HepG2 (cell line): Measurements from ENCODE around the gene P4HB. TPM values are rescaled to one million over a fixed set of nuclear protein-coding genes. Genes with fewer than 3 reads are reported as not detected.
A peak's percentile ranks its signal among the peaks of the same experiment; 100 is the strongest.

ENCODE experiments used
- ATF7 ChIP-seq, 2 experiments: fragments of 450-650 bp in 1 of 2; sonication (generic) in 1 of 2; formaldehyde crosslinking in 1 of 2; IDR thresholded peaks; 2 replicates each; pipeline versions ENCODE4 v1.4.0 to v1.6.1; 2016 to 2020; ENCODE audit warnings: antibody characterized with exemption in 1 of 2, mild to moderate bottlenecking in 1 of 2, missing genetic modification reagents in 1 of 2
- EEA1 ChIP-seq: sonication (generic); formaldehyde crosslinking; IDR thresholded peaks from 2 replicates; pipeline ENCODE4 v1.5.1; 2020; ENCODE audit warnings: mild to moderate bottlenecking, missing genetic modification reagents, borderline replicate concordance
- FOXP4 ChIP-seq: sonication (generic); formaldehyde crosslinking; IDR thresholded peaks from 2 replicates; pipeline ENCODE4 v1.4.0; 2020; ENCODE audit warnings: missing genetic modification reagents
- GLI4 ChIP-seq: sonication (generic); formaldehyde crosslinking; IDR thresholded peaks from 2 replicates; pipeline ENCODE4 v1.5.1; 2020; ENCODE audit warnings: missing genetic modification reagents, mild to moderate bottlenecking, moderate library complexity, borderline replicate concordance
- HOXA3 ChIP-seq: sonication (generic); formaldehyde crosslinking; IDR thresholded peaks from 2 replicates; pipeline ENCODE4 v1.5.0; 2020; ENCODE audit warnings: missing genetic modification reagents
- KDM3A ChIP-seq: IDR thresholded peaks from 2 replicates; pipeline ENCODE4 v1.6.1; 2018; ENCODE audit warnings: low read depth, missing compliant biosample characterization
- MED1 ChIP-seq: sonication (generic); formaldehyde crosslinking; IDR thresholded peaks from 2 replicates; pipeline ENCODE4 v1.4.0; 2020; ENCODE audit warnings: missing genetic modification reagents
- NR1H2 ChIP-seq: sonication (generic); formaldehyde crosslinking; IDR thresholded peaks from 2 replicates; pipeline ENCODE4 v1.8.1; 2022; ENCODE audit warnings: low read depth, missing genetic modification reagents, borderline replicate concordance
- PHF5A ChIP-seq: IDR thresholded peaks from one replicate; pipeline ENCODE4 v1.6.1; 2018; ENCODE audit warnings: low read depth, missing genetic modification reagents; ENCODE audit not compliant: unreplicated experiment
- POGZ ChIP-seq: sonication (generic); formaldehyde crosslinking; IDR thresholded peaks from 2 replicates; pipeline ENCODE4 v1.4.0; 2020; ENCODE audit warnings: mild to moderate bottlenecking, missing genetic modification reagents
- POLR2AphosphoS5 ChIP-seq: IDR thresholded peaks from 2 replicates; pipeline ENCODE4 v1.6.1; 2012; ENCODE audit warnings: low read depth, low read length
- REPIN1 ChIP-seq: sonication (generic); formaldehyde crosslinking; IDR thresholded peaks from 2 replicates; pipeline ENCODE4 v1.8.0; 2022; ENCODE audit warnings: missing genetic modification reagents, low read depth, mild to moderate bottlenecking, borderline replicate concordance
- RXRB ChIP-seq: IDR thresholded peaks from 2 replicates; pipeline ENCODE4 v1.6.1; 2016; ENCODE audit warnings: borderline replicate concordance, missing genetic modification reagents, missing compliant biosample characterization
- SIX4 ChIP-seq: sonication (generic); formaldehyde crosslinking; IDR thresholded peaks from 2 replicates; pipeline ENCODE4 v1.4.0; 2020; ENCODE audit warnings: missing genetic modification reagents
- TEAD2 ChIP-seq: sonication (generic); formaldehyde crosslinking; IDR thresholded peaks from 2 replicates; pipeline ENCODE4 v1.9.0; 2021; ENCODE audit warnings: missing genetic modification reagents
- ZNF3 ChIP-seq: IDR thresholded peaks from 2 replicates; pipeline ENCODE4 v1.7.0; 2017; ENCODE audit warnings: inconsistent platforms
- ZNF432 ChIP-seq: sonication (generic); formaldehyde crosslinking; IDR thresholded peaks from 2 replicates; pipeline ENCODE4 v1.5.0; 2020; ENCODE audit warnings: missing genetic modification reagents, mild to moderate bottlenecking, borderline replicate concordance
- ZNF552 ChIP-seq: sonication (generic); formaldehyde crosslinking; IDR thresholded peaks from 2 replicates; pipeline ENCODE4 v1.9.0; 2022; ENCODE audit warnings: missing genetic modification reagents, mild to moderate bottlenecking, borderline replicate concordance
- ZNF556 ChIP-seq: sonication (generic); formaldehyde crosslinking; IDR thresholded peaks from 2 replicates; pipeline ENCODE4 v1.4.0; 2020; ENCODE audit warnings: mild to moderate bottlenecking, missing genetic modification reagents, borderline replicate concordance
- ZNF557 ChIP-seq: sonication (generic); formaldehyde crosslinking; IDR thresholded peaks from 2 replicates; pipeline ENCODE4 v1.4.0; 2020; ENCODE audit warnings: missing genetic modification reagents
- ZNF674 ChIP-seq: sonication (generic); formaldehyde crosslinking; IDR thresholded peaks from 2 replicates; pipeline ENCODE4 v1.5.0; 2020; ENCODE audit warnings: low read depth, mild to moderate bottlenecking, missing genetic modification reagents
- ZNF710 ChIP-seq: sonication (generic); formaldehyde crosslinking; IDR thresholded peaks from 2 replicates; pipeline ENCODE4 v1.5.0; 2020; ENCODE audit warnings: mild to moderate bottlenecking, missing genetic modification reagents, borderline replicate concordance
- ZNF724P ChIP-seq: sonication (generic); formaldehyde crosslinking; IDR thresholded peaks from 2 replicates; pipeline ENCODE4 v1.8.0; 2022; ENCODE audit warnings: missing genetic modification reagents, borderline replicate concordance
- ZNF75D ChIP-seq: sonication (generic); formaldehyde crosslinking; IDR thresholded peaks from 2 replicates; pipeline ENCODE4 v1.8.1; 2023; ENCODE audit warnings: missing genetic modification reagents, mild to moderate bottlenecking, borderline replicate concordance
- ZSCAN5A ChIP-seq: sonication (generic); formaldehyde crosslinking; IDR thresholded peaks from 2 replicates; pipeline ENCODE4 v1.8.0; 2022; ENCODE audit warnings: mild to moderate bottlenecking, missing genetic modification reagents, borderline replicate concordance
- polyA plus RNA-seq, 8 experiments: library from polyadenylated mRNA; depleted of rRNA in 3 of 8; stranded (reverse) in 7 of 8; unstranded in 1 of 8; fragments of >200 nt; fragmentation: Illumina TruSeq in 4 of 8; extraction: Trizol in 4 of 8; gene quantifications; 2 replicates each; pipeline versions ENCODE4 v1.2.1 to v1.2.3, GENCODE V29; 2011 to 2016; ENCODE audit warnings: low read depth in 4 of 8, missing spikeins in 1 of 8, mixed read lengths in 1 of 8; ENCODE audit not compliant: insufficient read depth in 1 of 8
- total RNA-seq, 5 experiments: library from RNA; depleted of rRNA; stranded (reverse); fragments of >200 nt; fragmentation: Illumina TruSeq; extraction: Trizol; gene quantifications; 2 replicates each; pipeline ENCODE4 v1.2.3, GENCODE V29; 2016; ENCODE audit warnings: low read depth in 1 of 5

The P4HB gene
- total and polyA plus RNA-seq, 2 of the 13 experiments (the other 11 are each of a cell fraction or from before 2014, with no cell fraction given): 185 to 782 TPM

GRCh38 chr17:81863833-81864768 lies 3.8 kb upstream of the P4HB start (continued):
- no peak for TF ChIP-seq ZSCAN5A
- TF ChIP-seq ZNF674 (CRISPR knock-in tag): no peak
- TF ChIP-seq ZNF556 (CRISPR knock-in tag): no peak
- no peak for TF ChIP-seq SIX4 (CRISPR knock-in tag)
- no peak for TF ChIP-seq GLI4
- no peak for TF ChIP-seq TEAD2 (CRISPR knock-in tag)
- no peak for TF ChIP-seq MED1 (CRISPR knock-in tag)
- TF ChIP-seq REPIN1 (CRISPR knock-in tag): no peak
- no peak for TF ChIP-seq KDM3A
- TF ChIP-seq EEA1 (CRISPR knock-in tag): 0 out of 2 replicates have a peak, but pooled peaks have one; percentile 36
- no peak for TF ChIP-seq ZNF75D (CRISPR knock-in tag)
- TF ChIP-seq NR1H2 (CRISPR knock-in tag): no peak
- TF ChIP-seq HOXA3 (CRISPR knock-in tag): no peak; the same call in 1 of the 2 replicates
- TF ChIP-seq ZNF710 (CRISPR knock-in tag): no peak
- TF ChIP-seq FOXP4 (CRISPR knock-in tag): no peak
- no peak for TF ChIP-seq ZNF557 (CRISPR knock-in tag)
- TF ChIP-seq ZNF432 (CRISPR knock-in tag): no peak
- TF ChIP-seq ZNF724P (CRISPR knock-in tag): no peak
- no peak for TF ChIP-seq ZNF552 (CRISPR knock-in tag)
- TF ChIP-seq POLR2AphosphoS5: peak; percentile 41
- no peak for TF ChIP-seq PHF5A
- TF ChIP-seq ZNF3: no peak
- TF ChIP-seq ATF7 (IDR thresholded peaks at IDR 0.05): no peak
- no peak for TF ChIP-seq ATF7 (CRISPR knock-in tag; IDR thresholded peaks at IDR 0.05)
- TF ChIP-seq RXRB: no peak
- no peak for TF ChIP-seq POGZ (CRISPR knock-in tag)
